Fibroblast of the conjunctiva (primary cell): ENCODE measurements around the gene SRGAP1.

ENCODE experiments used
- DNase-seq: peaks from one replicate; pipeline ENCODE4 v3.0.0-alpha.2; 2010; ENCODE audit warnings: low read depth

The SRGAP1 gene

DNA sequence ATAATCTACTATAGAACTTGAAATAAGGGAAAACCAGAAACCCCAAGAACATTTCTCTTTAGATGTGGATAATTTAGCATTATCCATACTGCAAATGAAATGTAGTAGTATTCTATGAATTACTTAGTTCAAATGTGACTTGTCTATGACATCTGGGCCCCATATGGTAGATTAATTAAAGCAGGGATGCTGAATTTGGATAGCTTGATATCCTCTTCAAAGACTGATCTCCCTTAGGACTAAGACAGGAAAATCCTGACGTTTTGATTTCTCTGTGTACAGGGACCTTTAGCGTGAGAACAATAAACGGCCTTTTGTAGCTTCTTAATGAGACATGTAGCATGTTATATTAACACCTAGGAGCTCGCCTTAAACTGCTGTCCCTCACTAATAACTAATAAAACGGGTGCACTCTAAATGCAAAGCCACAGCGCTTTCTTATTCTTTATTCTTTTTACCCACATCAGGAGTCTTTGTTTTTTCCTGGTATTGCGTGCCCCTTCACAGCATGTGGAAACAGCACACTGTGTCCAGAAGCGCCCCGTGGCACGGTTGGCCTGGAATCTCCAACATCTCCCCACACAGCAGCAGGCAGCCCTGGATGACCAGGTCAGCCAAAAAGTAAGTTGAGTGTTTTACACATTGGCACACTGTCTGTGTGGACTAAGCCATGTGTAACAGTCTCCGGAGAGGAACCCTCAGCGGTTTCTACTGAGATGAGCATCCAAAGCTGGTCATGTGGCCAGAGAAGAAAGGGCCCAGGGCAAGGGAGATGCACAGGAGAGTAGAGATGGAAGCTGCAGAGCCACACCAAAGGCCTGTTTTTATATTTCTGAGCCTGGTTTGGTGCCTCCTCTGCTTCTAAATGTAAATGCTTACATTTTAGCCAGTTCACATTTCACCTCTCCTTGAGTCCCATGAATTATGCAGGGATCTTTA is 93.1 kb downstream of the SRGAP1 start:
- no peak for DNase-seq

DNA sequence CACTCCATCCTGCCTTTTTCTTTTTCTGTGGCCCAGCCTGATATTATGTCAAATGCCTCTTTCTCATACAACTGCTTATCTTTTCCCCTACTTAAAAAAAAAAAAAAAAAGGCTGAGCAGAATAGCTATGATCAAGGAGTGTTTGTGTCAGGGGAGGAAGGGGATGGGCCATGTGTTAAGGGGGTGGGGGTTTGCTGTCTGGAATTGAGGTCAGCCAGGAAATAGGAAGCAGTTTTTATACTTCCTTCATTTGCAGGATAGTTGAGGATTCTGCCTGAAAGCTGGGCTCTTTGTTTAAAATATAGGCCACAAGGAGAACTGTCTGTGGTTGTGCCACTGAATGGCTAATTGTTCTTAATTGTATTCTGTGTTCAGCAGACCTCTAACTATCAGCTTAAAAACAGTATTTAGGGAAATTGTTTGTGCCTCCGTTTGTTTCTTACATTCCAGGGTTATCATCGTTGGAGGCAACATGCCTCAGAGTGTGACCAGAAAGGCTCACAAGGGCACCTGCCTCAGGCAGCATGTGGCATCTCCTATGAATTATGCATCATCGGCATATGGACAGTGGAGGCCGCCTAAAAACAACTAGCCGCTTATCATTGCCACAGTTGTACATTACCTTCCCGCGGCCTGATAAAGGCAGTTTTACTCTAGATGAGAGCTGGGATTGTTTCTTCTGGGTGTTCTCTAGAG is 96.0 kb downstream of the SRGAP1 start:
- DNase-seq: no peak

DNA sequence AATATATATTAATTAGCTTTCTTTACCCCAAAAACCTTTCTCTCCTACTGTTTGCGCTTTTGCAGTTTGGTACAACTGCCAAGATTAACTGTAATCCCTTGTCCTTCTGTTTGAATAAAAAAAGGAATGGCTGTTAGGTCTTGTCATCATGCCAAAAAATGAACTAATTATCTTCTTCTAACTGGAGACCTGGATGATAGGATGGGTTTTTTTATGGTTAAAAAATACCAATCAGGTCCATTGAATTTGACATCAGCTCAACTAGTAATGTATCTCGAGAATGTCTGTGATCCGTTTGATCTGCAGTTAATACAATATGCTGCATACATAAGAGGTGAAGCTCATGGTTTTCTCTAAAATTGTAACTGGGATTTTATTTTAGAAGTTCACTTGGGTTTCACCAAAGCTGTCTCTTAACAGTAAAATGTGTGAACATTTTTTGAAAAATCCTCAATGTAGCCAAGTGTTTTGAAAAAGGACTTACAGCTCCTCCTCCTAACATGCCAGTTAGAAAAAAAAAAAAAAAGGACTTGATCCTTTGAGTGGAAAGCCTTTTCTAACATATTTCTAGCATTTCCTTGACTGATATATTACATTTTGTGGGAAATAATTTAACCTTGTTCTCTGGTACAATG is 96.8 kb downstream of the SRGAP1 start:
- DNase-seq: no peak

DNA sequence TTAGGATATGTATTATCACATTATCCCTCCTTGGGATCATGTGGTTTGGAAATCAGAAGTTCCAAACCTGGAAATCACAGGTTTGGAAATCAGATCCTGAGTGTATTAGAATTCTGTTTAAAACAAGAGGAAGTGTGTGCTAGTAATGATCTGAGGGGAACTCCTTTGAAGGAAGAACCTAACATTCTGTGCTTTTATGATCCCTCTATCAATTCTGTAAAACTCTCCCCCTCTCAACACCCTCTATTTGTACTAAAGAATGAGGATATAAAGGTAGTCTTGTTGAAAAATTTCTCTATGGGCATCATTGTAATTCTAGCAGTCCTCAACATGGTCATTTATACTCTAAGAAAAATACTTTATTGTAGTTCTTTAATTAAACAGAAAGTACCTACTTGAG is 97.4 kb downstream of the SRGAP1 start:
- DNase-seq: no peak

DNA sequence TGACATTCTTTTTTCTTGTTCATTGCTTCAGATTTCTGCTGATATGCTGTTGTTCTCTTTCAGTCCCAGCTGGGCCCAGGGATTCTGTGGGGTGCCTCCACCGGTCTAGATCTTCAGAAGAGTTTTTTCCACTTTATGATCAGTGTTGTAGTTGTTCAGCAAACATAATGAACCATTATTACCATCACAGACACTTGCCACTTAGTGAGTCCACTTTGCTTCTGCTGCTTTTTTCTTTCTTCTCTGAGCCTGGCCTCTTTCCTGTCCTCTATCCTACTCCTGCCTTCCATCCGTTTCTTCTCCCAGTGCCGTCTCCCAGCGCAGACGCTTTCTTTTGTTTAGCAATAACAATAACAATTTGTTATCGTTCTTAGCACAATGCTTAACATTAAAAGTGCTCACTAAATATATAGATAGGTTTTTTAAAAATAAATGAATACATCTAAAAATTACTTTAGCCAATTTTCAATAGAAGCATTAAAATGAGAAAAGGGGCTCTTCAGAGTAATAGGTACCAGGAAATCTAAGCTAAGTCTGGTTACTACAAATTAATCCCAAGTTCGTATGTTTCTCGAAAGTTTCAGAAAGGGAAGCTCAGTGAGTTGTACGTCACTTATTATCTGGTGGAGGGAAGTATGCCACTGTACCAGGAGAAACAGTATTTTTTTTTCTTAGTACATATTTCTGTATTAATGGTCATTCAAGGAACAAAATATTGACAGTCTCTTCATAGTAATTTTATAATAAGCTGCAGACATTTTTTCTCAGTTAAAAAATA is 98.2 kb downstream of the SRGAP1 start:
- DNase-seq: no peak

DNA sequence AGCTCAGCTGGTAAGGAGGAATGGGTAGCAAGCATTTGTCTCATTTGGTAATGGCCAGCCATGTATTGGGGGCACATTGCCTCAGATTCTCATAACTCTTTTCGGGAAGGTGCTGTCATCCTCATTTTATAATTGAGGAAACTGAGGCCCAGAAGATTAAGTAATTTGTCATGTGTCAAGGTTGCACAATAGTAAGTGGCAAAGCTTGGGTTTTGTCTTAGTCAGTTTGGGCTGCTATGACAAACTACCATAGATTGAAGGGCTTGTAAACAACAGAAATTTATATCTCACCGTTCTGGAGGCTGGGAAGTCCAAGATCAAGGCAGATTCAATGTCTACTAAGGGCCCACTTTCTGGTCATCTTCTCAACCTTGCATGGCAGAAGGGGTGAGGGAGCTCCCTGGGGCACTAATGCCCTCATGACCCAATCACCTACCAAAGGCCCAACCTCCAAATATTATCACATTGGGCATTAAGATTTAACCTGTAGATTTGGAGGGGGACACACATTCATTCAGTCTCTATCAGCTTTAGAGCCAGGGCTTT is 99.6 kb downstream of the SRGAP1 start:
- DNase-seq: no peak

DNA sequence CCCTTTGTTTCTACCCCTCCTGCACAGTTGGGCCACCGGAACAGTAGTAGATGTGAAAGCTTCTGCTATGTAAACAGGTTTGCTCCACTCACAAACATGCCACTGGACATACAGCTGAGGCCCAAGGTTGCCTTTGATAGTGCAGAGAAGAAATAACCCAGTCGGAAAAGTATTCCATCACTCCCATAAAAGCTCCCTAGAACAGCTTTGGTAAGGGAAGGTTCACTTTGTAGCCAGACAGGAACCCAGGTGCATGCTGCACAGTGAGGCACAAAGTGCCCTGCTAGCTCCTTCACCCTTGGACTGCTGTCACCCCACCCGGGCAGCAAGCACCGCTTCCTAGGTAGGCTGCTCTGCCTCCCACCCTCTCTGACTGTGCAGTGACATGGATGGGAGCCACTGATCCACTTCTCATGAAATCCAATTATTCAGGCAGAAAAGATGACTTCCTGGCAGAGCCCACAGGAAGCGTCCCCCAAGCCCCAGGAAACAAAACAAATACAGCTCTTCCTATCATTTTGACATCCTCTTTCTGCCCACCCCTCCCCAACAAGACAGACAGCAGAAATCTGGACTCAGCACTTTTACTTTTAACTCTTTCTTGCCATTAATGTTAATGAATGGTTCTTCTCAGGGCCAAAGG is 100.2 kb downstream of the SRGAP1 start:
- no peak for DNase-seq

DNA sequence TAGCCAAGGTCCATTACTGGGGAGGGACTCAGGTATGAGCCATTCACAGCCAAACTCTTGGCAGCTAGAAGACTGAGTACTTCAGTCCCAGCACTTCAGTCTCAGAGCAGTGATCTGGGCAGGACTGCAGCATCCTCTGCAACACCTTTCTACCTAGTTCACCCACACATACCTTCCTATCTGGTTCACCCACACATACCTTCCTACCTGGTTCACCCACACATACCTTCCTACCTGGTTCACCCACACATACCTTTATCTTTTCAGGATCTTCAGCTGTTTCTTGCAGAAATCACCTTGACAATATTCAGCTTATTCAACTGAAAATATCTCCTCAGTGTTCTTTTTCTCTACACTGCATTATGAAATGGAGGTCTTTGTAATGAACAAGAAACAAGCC is 101.3 kb downstream of the SRGAP1 start:
- DNase-seq: no peak

DNA sequence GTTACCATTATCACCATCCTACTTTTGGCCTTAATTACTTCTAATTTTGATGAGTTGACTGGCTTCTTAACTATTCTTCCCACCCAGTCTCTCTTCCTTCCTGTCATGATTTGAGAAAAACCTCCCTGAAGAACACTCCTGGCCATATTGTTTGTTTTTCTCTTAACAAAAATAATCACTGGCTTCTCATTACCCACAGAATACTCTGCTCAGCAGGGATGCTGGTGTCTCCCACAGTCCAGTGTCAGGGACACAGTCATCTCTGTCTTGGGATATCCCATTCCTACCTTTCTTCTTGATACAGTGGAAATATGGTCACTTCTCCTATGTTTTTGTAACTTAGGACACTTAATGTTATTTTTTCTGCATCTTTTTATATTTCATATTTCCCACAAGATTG is 103.7 kb downstream of the SRGAP1 start:
- no peak for DNase-seq

DNA sequence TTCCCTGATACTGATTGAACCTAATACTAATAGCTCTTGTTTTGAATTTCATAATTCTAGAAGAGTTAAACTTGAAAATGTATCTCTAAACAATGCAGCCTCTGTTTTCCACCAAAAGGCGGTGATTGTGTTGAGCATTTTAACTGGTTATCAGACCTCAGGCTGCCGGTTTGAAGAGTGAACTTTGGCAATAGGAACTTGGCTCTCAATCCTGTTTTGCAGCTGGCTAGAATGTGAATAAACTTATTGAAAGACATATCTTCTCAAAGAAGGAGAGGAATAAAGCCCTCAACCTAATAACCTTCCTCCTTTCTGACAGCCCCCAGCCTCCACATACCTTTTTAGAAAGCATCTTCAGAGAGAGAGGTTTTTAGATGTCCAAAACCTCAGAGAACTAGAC is 105.4 kb downstream of the SRGAP1 start:
- DNase-seq: no peak

DNA sequence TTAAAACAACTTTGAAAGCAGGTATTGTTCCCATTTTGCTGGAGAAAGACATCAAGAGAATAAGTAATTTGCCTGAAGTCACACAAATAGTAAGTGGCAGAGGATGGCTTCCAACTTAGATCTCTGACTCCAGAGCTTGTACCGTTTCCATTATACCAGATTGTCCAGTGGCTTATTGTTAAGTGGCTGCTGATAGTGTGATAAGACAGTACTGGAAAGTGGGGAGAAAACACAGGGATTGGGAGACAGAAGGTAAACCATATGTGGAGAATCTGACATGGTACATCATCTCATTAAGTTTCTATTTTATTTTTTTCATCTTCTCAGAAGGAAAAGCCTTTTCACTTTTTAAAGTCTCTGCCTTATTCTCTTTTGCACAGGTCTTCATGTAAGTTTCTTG is 108.5 kb downstream of the SRGAP1 start:
- no peak for DNase-seq

DNA sequence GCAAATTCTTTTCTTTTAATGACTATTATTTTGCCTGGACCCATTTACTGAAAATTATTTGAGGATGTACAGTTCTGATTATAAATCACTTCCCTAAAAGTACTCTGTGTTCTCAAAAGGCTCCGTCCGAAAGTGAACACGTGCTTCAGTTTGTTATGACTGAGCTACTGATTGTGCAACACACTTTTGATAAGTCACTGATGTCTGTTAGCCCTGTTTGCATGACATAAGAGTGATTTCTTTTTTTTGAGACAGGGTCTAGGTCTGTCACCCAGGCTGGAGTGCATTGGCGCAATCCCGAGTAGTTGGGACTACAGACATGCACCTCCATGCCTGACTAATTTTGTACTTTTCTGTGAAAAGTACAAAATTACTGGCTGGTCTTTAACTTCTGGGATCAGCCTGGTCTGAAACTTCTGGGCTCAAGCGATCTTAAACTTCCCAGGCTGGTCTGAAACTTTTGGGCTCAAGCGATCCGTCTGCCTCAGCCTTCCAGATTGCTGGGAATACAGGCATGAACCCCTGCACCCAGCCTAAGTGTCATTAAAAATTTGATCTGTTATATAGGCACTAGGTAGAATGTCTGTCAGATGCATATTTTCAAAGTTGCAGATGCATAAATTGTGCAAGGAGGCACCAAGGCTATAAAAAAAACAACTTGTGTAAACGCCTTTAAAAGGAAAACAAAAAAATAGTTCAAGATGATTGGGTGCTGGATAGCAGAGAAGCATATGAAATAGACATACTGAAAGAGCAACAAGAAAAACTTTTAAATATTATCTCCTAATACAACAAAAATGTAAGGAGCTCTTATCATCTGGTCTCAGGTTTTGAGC is 111.5 kb downstream of the SRGAP1 start:
- no peak for DNase-seq

DNA sequence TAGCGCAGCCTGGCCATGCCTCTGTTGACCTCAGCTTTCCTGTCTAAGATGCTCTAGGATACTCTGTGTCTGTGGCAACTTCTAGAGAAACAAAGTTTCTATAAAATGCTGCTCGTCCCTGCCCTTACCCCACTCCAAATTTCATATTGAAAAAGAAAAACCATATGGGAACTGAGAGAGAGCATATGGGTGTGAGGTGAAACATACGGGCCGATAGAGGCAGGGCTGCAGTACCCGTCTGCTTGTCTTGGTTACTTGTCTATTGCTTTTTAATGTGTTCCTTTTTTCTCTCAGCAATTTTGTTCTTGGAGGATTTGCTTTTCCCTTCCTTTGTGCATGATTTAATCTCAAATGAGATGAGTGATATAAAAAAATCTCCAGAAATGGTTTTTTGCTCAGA is 113.0 kb downstream of the SRGAP1 start:
- DNase-seq: no peak

DNA sequence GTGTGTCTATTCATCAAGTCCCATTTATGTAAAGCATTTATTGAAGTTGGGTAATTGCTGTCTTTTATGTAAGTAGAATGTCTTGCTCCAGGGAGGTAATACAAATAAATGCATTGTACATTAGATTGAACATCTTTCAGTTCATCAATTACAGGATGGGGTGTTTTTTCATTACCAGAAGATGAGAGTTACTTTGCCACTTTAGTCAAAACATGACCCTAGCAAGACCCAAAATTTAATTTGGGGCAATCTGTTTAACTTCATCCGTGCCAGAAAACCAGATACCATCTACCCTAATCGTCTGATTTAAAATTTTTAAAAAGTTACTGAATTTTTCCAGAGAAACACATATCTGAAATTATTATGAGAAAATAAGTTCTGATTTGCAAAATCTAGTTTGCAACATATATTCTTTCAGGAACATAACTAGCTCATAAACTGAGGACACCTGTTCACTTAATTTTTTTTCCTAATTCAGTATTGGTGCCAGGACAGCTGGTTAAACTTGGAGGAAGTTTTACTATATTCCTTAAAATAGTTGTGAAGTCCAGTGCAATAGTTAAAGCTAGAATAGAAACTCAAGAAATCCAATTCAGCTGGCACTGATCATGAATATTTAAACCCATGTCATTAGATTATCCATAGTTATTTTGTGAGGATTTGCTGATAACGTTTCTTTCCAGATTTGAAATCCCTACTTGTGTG is 114.5 kb downstream of the SRGAP1 start:
- DNase-seq: no peak

DNA sequence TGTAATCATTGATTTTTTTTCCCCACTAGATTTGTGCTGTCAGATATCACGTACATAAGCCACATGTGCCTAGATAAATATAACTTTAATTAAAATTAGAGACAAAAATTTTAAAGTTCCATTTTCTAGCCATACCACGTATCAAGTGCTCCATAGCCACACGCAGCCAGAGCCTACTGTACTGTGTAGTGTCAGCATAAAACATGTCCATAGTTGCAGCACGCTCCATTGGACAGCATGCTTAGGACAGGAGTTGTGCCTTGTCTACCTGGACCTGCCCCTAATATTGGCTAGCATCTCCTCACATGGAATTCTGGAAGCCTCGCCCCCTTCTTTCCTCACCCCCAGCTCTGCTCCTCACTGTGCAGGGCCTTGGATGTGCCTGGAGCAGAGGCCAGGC is 116.5 kb downstream of the SRGAP1 start:
- DNase-seq: no peak

DNA sequence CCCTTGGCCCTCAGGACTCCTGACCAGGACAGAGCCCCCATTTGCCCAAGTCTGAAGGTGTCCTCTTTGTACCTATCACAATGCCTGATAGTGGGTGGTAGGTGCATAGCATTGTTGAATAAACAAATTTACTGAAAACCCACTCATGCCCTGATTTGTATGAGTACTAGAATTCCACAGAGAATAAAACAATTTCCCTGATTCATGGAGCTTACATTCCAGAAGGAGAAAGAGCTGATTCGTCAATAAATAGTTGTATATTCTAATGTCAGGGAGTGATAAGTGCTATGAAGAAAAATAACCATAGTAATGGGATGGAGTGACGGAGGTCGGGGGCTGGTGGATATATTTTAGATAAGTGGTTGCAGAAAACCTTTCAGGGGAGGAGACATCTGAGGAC is 117.0 kb downstream of the SRGAP1 start:
- no peak for DNase-seq

DNA sequence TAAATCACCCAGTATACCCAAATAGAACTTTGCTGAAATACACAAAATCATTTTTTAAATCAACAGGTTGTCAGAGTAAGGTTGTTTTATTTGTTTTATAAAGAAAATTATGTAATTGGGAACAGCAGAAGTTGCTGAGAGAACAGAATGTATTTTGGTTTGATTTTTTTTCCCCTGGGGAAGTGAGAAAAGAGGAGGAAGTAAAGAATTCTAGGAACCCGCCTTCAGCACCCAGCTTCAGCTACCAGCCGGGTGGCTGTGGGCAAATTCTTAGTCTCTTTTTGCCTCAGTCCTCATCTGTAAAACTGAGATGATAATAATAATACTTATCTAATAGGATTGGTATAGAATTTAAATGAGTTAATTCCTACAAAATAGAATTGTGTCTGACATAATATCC is 119.4 kb downstream of the SRGAP1 start:
- DNase-seq: no peak

DNA sequence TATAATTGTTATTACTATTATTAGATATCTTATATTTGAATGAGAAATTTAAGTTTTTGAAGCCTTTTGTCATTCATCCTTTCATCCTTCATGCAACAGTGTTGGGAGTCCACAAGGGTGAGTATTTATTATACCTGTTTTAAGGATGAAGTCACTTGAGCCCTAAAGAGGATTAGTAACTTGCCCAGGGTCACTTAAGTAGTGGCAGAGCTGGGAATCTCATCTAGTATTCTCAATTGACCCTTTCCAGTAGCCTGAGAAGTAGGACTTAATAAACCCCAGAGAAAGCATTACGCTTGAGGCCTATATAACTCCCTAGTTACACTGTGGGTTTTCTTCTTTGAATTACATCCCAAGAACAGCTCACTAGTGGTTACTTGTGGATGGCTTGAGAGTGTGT is 119.8 kb downstream of the SRGAP1 start:
- DNase-seq: no peak

DNA sequence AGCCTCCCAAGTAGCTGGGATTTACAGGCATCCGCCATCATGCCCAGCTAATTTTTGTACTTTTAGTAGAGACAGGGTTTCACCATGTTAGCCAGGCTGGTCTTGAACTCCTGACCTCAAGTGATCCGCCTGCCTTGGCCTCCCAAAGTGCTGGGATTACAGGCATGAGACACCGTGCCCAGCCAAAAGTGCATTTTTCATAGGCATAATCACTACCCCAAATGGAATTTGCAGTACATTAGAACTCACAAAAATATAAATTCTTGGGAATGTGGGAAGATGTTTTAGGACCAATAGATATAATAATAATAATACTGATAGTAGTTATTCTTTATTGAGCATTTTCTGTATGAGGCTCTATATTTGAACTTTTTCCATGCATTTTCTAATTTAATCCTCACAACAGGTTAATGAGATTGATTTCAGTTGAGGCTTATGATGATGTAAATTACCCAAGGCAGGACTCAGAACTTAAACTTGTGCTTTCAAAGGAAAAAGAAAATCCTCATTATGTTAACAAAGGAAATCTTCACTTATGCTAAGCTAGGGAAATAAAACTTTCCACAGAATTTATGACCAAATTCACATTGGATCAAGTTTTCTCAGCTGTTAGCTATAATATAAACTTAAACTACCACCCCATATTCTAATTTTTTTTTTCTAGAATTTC is 121.6 kb downstream of the SRGAP1 start:
- no peak for DNase-seq
